ENCODE data around the gene POP4. TPM values are rescaled to one million over a fixed set of nuclear protein-coding genes. Genes with fewer than 3 reads are reported as not detected.
"Not testable (repeated sequence)": the region's sequence is repeated elsewhere in the genome, so short reads cannot be mapped to it uniquely, and the experiment has no call there.

Gene POP4
- total and polyA plus RNA-seq, 2 of the 8 experiments (the other 6 are each of a cell fraction or from before 2014, with no cell fraction given): 29.1 to 41.5 TPM

DNA sequence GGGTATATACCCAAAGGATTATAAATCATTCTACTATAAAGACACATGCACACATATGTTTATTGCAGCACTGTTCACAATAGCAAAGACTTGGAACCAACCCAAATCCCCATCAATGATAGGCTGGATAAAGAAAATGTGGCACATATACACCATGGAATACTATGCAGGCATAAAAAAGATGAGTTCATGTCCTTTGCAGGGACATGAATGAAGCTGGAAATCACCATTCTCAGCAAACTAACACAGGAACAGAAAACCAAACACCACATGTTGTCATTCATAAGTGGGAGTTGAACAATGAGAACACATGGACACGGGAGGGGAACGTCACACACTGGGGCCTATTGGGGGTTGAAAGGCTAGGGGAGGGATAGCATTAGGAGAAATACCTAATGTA lies 47.0 kb upstream of the POP4 start:
- H3K79me2 ChIP-seq (ENCODE audit: control insufficient read depth in 1 of 2, insufficient read depth in 2 of 2, low read length in 2 of 2); H2BK15ac ChIP-seq (ENCODE audit: low read length); H3K56ac ChIP-seq (replicated peaks; ENCODE audit: insufficient read length, low read depth, low read length); H3K9ac ChIP-seq (replicated peaks in 1 of 4; ENCODE audit: extremely low read depth in 1 of 4, low read depth in 3 of 4, low read length in 3 of 4); H2BK120ac ChIP-seq (replicated peaks; ENCODE audit: low read depth, low read length); H3K23ac ChIP-seq (ENCODE audit: insufficient read length); H3K36me3 ChIP-seq (ENCODE audit: control insufficient read depth in 2 of 4, insufficient read depth in 4 of 4, low read length in 3 of 4); POLR2A ChIA-PET (ENCODE audit: partially characterized antibody); H3K14ac ChIP-seq (ENCODE audit: insufficient read length); H4K5ac ChIP-seq (ENCODE audit: insufficient read length, low read depth, low read length); H3K4me2 ChIP-seq (ENCODE audit: insufficient read depth in 1 of 2, low read depth in 2 of 2, low read length in 2 of 2); H3K27ac ChIP-seq (ENCODE audit: low read depth, low read length); H2BK12ac ChIP-seq (ENCODE audit: low read depth, low read length); H4K8ac ChIP-seq (ENCODE audit: extremely low read depth, insufficient read depth, low read length); H3K79me1 ChIP-seq (ENCODE audit: low read depth, low read length); H2BK20ac ChIP-seq (ENCODE audit: low read length); H3K18ac ChIP-seq (ENCODE audit: extremely low read depth, low read length); H3K4me3 ChIP-seq (ENCODE audit: extremely low read depth in 1 of 4, insufficient read depth in 2 of 4, low read depth in 3 of 4, low read length in 4 of 4); FAIRE-seq; H4K20me1 ChIP-seq (replicated peaks in 1 of 2; ENCODE audit: control insufficient read depth in 1 of 2, insufficient read depth in 2 of 2, low read length in 2 of 2); H2AFZ ChIP-seq (ENCODE audit: low read length); H2AK5ac ChIP-seq (ENCODE audit: low read depth, low read length); H3K4me1 ChIP-seq (replicated peaks in 1 of 4; ENCODE audit: control insufficient read depth in 3 of 4, insufficient read depth in 4 of 4, low read length in 3 of 4); DNase-seq (ENCODE audit: low read depth in 1 of 2, low spot score in 2 of 2); H3K4ac ChIP-seq (replicated peaks; ENCODE audit: insufficient read length, low read depth, low read length); H2BK5ac ChIP-seq (ENCODE audit: low read depth, low read length); H4K91ac ChIP-seq (replicated peaks; ENCODE audit: insufficient read length, low read length); H3K27me3 ChIP-seq (replicated peaks in 1 of 4; ENCODE audit: control insufficient read depth in 3 of 4, extremely low read depth in 1 of 4, insufficient read depth in 3 of 4, low read length in 3 of 4); H3K23me2 ChIP-seq (ENCODE audit: low read depth, low read length): not testable (repeated sequence)
- H3K9me3 ChIP-seq (ENCODE audit: insufficient read depth in 2 of 2, low read depth in 1 of 2, low read length in 1 of 2): peaks cover 4 to 13% of the 10 kb centered on the region in 2 experiments; a peak in 2 of 4 replicates
- WGBS, 2 experiments (ENCODE audit: extremely low coverage in 1 of 2, insufficient coverage in 1 of 2, insufficient read length in 1 of 2, insufficient replicate concordance in 2 of 2, low coverage in 1 of 2, low lambda C conversion rate in 2 of 2, missing lambda C conversion rate in 1 of 2): 88% methylated on average over 2 of the region's 2 CpGs; no CpG with 5 or more reads in 1 of the 2 experiments
- CTCF ChIA-PET (ENCODE audit: partially characterized antibody): interaction anchor here (0.9 kb wide), 1 partner anchor 251 kb away, joined by 3 read pairs; no protein-coding TSS in a partner anchor
